ENCODE measurements around the gene ADTRP. TPM values are rescaled to one million over a fixed set of nuclear protein-coding genes. Genes with fewer than 3 reads are reported as not detected.

ADTRP gene
- total RNA-seq, 1 donor from 2014 or later, result 3.4 TPM

DNA sequence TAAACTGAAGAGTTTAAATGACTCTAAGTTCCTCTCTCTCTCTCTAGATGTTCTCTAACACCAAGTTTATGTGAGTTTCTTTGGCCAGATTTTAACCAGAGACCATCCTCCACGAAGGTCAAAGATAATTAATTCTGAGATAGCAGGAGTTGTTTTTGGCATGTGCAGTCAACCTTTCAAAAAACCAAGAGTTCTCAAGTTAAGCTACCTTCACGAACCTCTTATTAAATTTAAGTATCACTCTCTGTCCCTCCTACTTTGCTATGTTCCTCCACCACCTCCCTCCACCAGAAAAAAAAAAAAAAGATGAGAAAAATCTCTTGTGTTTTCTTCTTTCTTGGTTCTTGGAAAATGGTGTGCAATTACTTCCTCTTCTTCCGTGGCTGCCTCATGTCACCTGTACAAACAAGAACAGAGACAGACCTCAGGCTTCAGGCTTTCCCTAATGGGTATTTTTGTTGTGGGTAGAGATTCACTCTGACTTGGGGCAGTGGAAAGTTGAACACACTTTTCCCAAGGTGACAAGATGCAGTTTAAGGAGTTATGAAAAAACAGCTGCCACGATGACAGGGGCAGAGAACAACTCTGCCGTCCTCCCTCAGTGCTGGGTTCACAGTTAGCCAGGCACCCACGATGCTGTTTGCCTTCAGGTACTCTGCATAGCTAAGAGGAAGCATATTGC is 64.3 kb downstream of the ADTRP start:
- peaks cover 32% of the 10 kb centered on the region for H3K4me1 Mint-ChIP-seq
- H3K27ac Mint-ChIP-seq, result no peak overlapping the region
- H3K4me3 Mint-ChIP-seq, result no peak overlapping the region
- no peak for DNase-seq (ENCODE audit: low spot score in 2 of 2, unreplicated experiment in 2 of 2)
- H3K27me3 Mint-ChIP-seq (ENCODE audit: low read depth), result no peaks in the 10 kb centered on the region
- H3K36me3 Mint-ChIP-seq, result no peaks in the 10 kb centered on the region
- H3K9me3 Mint-ChIP-seq, result peaks cover under 1% of the 10 kb centered on the region
- TF ChIP-seq, protein P1, sequence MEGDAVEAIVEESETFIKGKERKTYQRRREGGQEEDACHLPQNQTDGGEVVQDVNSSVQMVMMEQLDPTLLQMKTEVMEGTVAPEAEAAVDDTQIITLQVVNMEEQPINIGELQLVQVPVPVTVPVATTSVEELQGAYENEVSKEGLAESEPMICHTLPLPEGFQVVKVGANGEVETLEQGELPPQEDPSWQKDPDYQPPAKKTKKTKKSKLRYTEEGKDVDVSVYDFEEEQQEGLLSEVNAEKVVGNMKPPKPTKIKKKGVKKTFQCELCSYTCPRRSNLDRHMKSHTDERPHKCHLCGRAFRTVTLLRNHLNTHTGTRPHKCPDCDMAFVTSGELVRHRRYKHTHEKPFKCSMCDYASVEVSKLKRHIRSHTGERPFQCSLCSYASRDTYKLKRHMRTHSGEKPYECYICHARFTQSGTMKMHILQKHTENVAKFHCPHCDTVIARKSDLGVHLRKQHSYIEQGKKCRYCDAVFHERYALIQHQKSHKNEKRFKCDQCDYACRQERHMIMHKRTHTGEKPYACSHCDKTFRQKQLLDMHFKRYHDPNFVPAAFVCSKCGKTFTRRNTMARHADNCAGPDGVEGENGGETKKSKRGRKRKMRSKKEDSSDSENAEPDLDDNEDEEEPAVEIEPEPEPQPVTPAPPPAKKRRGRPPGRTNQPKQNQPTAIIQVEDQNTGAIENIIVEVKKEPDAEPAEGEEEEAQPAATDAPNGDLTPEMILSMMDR (IDR thresholded peaks at IDR 0.05; ENCODE audit: unreplicated experiment), result no peak

DNA sequence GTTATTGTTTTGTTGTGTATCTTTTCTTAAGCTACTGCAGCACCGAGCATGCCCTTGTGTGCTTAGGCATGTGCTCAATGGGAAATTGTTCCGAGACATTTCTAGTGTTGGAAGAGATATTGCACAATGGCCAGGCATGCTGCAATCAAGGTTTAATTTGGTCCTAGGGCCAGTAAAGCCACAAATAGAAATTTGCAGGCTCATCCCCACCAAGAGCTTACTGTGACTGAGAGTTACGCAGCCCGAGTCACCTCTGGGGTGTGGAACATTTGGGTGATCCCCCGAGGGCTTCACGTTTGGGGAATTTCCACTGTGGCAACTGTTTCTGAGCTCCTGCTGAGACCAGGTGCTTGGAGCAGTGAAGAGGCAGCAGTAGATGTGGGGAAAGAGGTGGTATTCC is 65.8 kb downstream of the ADTRP start:
- H3K9me3 Mint-ChIP-seq, result peaks cover 10% of the 10 kb centered on the region
- peaks cover 32% of the 10 kb centered on the region for H3K4me1 Mint-ChIP-seq
- H3K36me3 Mint-ChIP-seq, result no peaks in the 10 kb centered on the region
- TF ChIP-seq, protein P1 (IDR thresholded peaks at IDR 0.05; ENCODE audit: unreplicated experiment), result no peak
- H3K27ac Mint-ChIP-seq, result no peak overlapping the region
- no peak for DNase-seq (ENCODE audit: low spot score in 2 of 2, unreplicated experiment in 2 of 2)
- H3K27me3 Mint-ChIP-seq (ENCODE audit: low read depth), result no peaks in the 10 kb centered on the region
- no peak overlapping the region for H3K4me3 Mint-ChIP-seq

DNA sequence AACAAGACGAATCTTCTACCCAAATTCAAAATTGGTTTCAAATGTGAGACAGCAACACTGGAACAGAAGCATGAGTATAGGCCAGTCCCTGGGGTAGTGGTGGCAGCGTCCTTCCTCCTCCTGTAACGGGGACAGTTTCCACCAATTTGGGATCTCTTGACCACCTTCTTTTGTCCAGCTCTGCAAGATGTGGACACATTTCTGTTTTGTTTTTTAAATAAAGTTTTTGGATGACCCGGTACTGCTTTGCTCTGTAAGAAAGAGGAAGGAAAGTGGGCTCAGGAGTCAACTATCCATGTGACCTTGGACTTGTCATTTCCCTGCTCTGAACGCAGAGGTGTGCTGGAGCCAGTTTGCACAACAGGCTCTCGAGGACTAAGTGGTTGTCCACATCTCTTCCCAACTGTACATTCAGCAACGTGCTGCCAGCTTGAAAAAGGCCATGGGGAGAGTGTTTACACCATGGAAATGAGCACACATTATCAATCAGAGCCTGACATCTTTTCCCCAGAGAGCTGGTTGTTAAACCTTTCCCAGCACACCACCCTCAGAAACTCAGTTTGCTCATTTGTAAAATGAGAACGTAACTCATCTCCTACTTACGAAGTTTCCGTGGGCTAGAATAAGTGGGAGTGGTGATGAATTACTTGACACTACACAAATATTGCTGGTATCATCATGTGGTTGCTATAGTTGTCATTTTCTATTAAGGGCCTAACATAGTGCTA is 66.5 kb downstream of the ADTRP start:
- H3K9me3 Mint-ChIP-seq, result peaks cover 14% of the 10 kb centered on the region
- no peak for DNase-seq (ENCODE audit: low spot score in 2 of 2, unreplicated experiment in 2 of 2)
- no peaks in the 10 kb centered on the region for H3K36me3 Mint-ChIP-seq
- H3K4me3 Mint-ChIP-seq, result no peak overlapping the region
- TF ChIP-seq, protein P1 (IDR thresholded peaks at IDR 0.05; ENCODE audit: unreplicated experiment), result no peak
- no peaks in the 10 kb centered on the region for H3K27me3 Mint-ChIP-seq (ENCODE audit: low read depth)
- peaks cover 32% of the 10 kb centered on the region for H3K4me1 Mint-ChIP-seq
- H3K27ac Mint-ChIP-seq, result peak overlapping the region; percentile 71

DNA sequence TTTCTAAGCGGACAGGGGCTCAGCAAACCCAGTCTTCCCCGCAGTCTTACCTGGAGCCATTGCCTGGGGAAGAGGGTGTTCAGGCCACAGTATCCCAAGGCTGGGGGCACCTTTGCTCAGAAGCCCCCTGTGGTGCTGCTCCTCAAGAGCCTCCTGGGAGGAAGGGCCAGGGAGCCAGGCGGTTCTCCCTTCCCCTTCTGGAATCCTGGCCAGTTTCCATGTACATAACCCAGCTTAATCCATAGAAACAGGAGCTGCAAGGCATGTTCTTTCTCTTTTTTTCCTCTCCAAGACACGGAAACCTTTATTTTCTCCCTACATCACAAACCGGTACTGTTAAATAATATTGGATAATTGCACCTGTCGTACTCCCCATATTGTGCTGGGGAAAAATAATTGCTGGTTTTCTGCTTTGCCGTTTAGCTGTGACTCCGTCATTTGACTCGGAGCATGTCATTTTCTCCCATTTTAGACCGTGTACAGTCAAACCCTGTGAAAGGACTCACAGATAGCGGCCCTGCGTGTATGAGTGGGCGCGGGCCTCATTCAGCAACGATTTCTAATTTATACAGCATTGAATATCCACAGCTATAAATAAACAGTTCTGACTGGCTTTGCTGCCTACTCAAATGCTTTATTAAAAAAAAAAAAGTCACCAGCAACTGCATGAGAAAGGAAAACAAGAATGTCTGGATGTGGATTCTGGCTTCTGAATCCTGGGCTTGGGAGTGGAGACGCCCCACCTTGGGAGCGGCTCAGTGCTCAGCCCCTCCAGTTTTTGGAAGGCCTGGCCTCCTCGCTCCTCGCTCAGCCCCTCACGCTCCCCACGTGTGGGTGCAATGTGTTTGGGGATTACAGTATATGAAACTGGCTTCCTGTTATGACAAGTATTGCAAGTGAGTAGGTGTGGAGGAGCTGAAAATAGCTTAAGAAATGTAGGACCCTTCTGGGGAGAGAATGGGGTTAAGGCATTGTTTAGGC is 67.3 kb downstream of the ADTRP start:
- TF ChIP-seq, protein P1 (IDR thresholded peaks at IDR 0.05; ENCODE audit: unreplicated experiment), result no peak
- Mint-ChIP-seq H3K4me1 (peaks cover 32% of the 10 kb centered on the region), H3K36me3 (no peaks in the 10 kb centered on the region), H3K9me3 (peaks cover 16% of the 10 kb centered on the region), H3K4me3 (no peak overlapping the region), H3K27me3 (ENCODE audit: low read depth) (no peaks in the 10 kb centered on the region), H3K27ac (peak overlapping the region; percentile 71)
- no peak for DNase-seq (ENCODE audit: low spot score in 2 of 2, unreplicated experiment in 2 of 2)

DNA sequence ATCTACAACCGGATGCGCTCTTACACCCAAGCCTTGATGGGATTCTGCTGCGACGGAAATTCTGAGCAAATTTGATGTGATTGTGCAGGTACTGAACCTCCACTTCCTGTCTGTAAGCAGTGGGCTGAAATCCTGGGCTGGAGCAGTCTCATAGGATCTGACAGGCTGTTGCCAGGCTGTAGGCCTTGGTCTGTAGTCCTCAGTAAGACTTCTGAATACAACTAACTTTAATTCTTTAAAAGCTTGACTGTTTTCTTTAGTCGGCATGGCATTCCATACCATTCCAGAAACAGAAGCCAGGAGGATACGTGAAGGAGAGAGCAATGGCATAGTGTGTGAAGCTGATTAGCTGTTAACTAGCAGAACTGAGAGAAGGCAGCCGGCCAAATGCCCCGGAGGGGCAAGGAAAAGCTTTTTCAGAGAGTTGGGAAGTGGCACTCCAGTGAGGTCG is 68.3 kb downstream of the ADTRP start:
- DNase-seq (ENCODE audit: low spot score in 2 of 2, unreplicated experiment in 2 of 2), result no peak
- TF ChIP-seq, protein P1 (IDR thresholded peaks at IDR 0.05; ENCODE audit: unreplicated experiment), result no peak
- Mint-ChIP-seq H3K36me3 (no peaks in the 10 kb centered on the region), H3K4me1 (peaks cover 32% of the 10 kb centered on the region), H3K27me3 (ENCODE audit: low read depth) (no peaks in the 10 kb centered on the region), H3K4me3 (no peak overlapping the region), H3K27ac (peak overlapping the region; percentile 71), H3K9me3 (peaks cover 16% of the 10 kb centered on the region)

Measured in mesothelial cell of epicardium (in vitro differentiated cells).